Stimulated activated CD8-positive, alpha-beta memory T cell treated with anti-CD3 and anti-CD28 coated beads, Interleukin-12 subunit alpha, Interleukin-12 subunit beta, amount 100 ng/mL, for 24 hours (primary cell): ENCODE results near the gene DEPDC1B.
"Not testable (repeated sequence)": the region's sequence is repeated elsewhere in the genome, so short reads cannot be mapped to it uniquely, and the experiment has no call there.

Source experiments
- DNase-seq: peaks from one replicate; pipeline ENCODE4 v3.0.0-alpha.2; 2020; ENCODE audit errors: extremely low read depth

DEPDC1B gene

GRCh38 chr5:60584304-60584703 is 115.7 kb downstream of the DEPDC1B start:
- DNase-seq = no peak

GRCh38 chr5:60583616-60584015 is 116.3 kb downstream of the DEPDC1B start:
- no peak for DNase-seq

- DNase-seq = no peak
Observed at GRCh38 chr5:60578315-60578714, 121.7 kb downstream of the DEPDC1B start.

GRCh38 chr5:60577116-60577515 is 122.8 kb downstream of the DEPDC1B start:
- DNase-seq = no peak

- no peak for DNase-seq
Observed at GRCh38 chr5:60576425-60576824, 123.5 kb downstream of the DEPDC1B start.

GRCh38 chr5:60568646-60569045 is 131.3 kb downstream of the DEPDC1B start:
- DNase-seq = no peak

- no peak for DNase-seq
Observed at GRCh38 chr5:60563696-60564324, 136.2 kb downstream of the DEPDC1B start.

GRCh38 chr5:60553291-60553690 is 146.7 kb downstream of the DEPDC1B start:
- not testable (repeated sequence) for DNase-seq

- DNase-seq = no peak
Observed at GRCh38 chr5:60551829-60552228, 148.1 kb downstream of the DEPDC1B start.

- no peak for DNase-seq
Observed at GRCh38 chr5:60551250-60551649, 148.7 kb downstream of the DEPDC1B start.

GRCh38 chr5:60550311-60550710 is 149.7 kb downstream of the DEPDC1B start:
- no peak for DNase-seq

GRCh38 chr5:60549841-60550240 is 150.1 kb downstream of the DEPDC1B start:
- no peak for DNase-seq
